Measurements from ENCODE around the gene HOMEZ.
"Not testable (repeated sequence)": the region's sequence is repeated elsewhere in the genome, so short reads cannot be mapped to it uniquely, and the experiment has no call there.

Gene HOMEZ

GRCh38 chr14:23286020-23286901 is at the start of gene HOMEZ:
TSS of gene HOMEZ (minus strand) at chr14:23286132. CDS start at chr14:23285952, 180 bp downstream.
- peak; percentile 96 for DNase-seq (ENCODE audit: extremely low spot score, insufficient read length, low read depth)
- FAIRE-seq, result peak; percentile 98

- FAIRE-seq (no peak), DNase-seq (ENCODE audit: extremely low spot score, insufficient read length, low read depth) (no peak)
Observed at GRCh38 chr14:23335623-23336022, 49.7 kb upstream of the HOMEZ start.

- DNase-seq (ENCODE audit: extremely low spot score, insufficient read length, low read depth) (peak; percentile 46), FAIRE-seq (peak; percentile 68)
Observed at GRCh38 chr14:23327947-23328744, 42.2 kb upstream of the HOMEZ start.

GRCh38 chr14:23326491-23327332 is 40.8 kb upstream of the HOMEZ start:
- FAIRE-seq (no peak), DNase-seq (ENCODE audit: extremely low spot score, insufficient read length, low read depth) (no peak)

GRCh38 chr14:23325746-23326145 is 39.8 kb upstream of the HOMEZ start:
- FAIRE-seq; DNase-seq (ENCODE audit: extremely low spot score, insufficient read length, low read depth): not testable (repeated sequence)

GRCh38 chr14:23324993-23325392 is 39.1 kb upstream of the HOMEZ start:
- no peak for FAIRE-seq
- DNase-seq (ENCODE audit: extremely low spot score, insufficient read length, low read depth), result no peak

- DNase-seq (ENCODE audit: extremely low spot score, insufficient read length, low read depth) (no peak), FAIRE-seq (no peak)
Observed at GRCh38 chr14:23324455-23324846, 38.5 kb upstream of the HOMEZ start.

GRCh38 chr14:23323838-23324454 is 38.0 kb upstream of the HOMEZ start:
- no peak for DNase-seq (ENCODE audit: extremely low spot score, insufficient read length, low read depth)
- no peak for FAIRE-seq

GRCh38 chr14:23322568-23323517 is 36.9 kb upstream of the HOMEZ start:
- no peak for FAIRE-seq

GRCh38 chr14:23321572-23322547 is 35.9 kb upstream of the HOMEZ start:
- DNase-seq (ENCODE audit: extremely low spot score, insufficient read length, low read depth) (no peak), FAIRE-seq (no peak)

More at GRCh38 chr14:23322568-23323517, 36.9 kb upstream of the HOMEZ start:
- no peak for DNase-seq (ENCODE audit: extremely low spot score, insufficient read length, low read depth)

- DNase-seq (ENCODE audit: extremely low spot score, insufficient read length, low read depth) (peak; percentile 90), FAIRE-seq (peak; percentile 99)
Observed at GRCh38 chr14:23320584-23321571, 34.9 kb upstream of the HOMEZ start, which contains the start of gene PABPN1. TSS of gene PABPN1 (plus strand) at chr14:23321457. CDS start at chr14:23321470, 13 bp downstream.

- no peak for DNase-seq (ENCODE audit: extremely low spot score, insufficient read length, low read depth)
- FAIRE-seq, result no peak
Observed at GRCh38 chr14:23319746-23320583, 34.0 kb upstream of the HOMEZ start.

GRCh38 chr14:23316300-23316699 is 30.4 kb upstream of the HOMEZ start:
- FAIRE-seq (no peak), DNase-seq (ENCODE audit: extremely low spot score, insufficient read length, low read depth) (no peak)

GRCh38 chr14:23310546-23310945 is 24.6 kb upstream of the HOMEZ start:
- DNase-seq (ENCODE audit: extremely low spot score, insufficient read length, low read depth) (no peak), FAIRE-seq (no peak)

- FAIRE-seq, result no peak
Observed at GRCh38 chr14:23308721-23309445, 23.0 kb upstream of the HOMEZ start.

More at GRCh38 chr14:23308721-23309445, 23.0 kb upstream of the HOMEZ start:
- DNase-seq (ENCODE audit: extremely low spot score, insufficient read length, low read depth), result no peak

Data from GM18507 (cell line).